Effector memory CD8-positive, alpha-beta T cell (primary cell): ENCODE measurements around the gene SERINC2.

Experiments used
- ATAC-seq: fragments of 150-1000 bp; cut with Tn5 transposase; replicated peaks from 2 replicates; pipeline ENCODE4 v1.10.0; 2021; ENCODE audit warnings: mild to moderate bottlenecking, moderate library complexity
- DNase-seq, 3 experiments: peaks; one replicate each; pipeline ENCODE4 v3.0.0; 2021
- H3K27ac Mint-ChIP-seq, 2 donors: one replicate each; pipeline ENCODE4 v1.8.0; 2022; ENCODE audit warnings: mild to moderate bottlenecking in 2 of 2, mixed read lengths in 2 of 2, moderate library complexity in 2 of 2
- H3K27me3 Mint-ChIP-seq, 2 donors: one replicate each; pipeline ENCODE4 v1.8.0; 2022; ENCODE audit warnings: mixed read lengths in 2 of 2
- H3K36me3 Mint-ChIP-seq: one replicate; pipeline ENCODE4 v1.8.0; 2022; ENCODE audit warnings: mild to moderate bottlenecking, moderate library complexity, mixed read lengths; ENCODE audit not compliant: insufficient read depth
- H3K4me1 Mint-ChIP-seq, 2 donors: one replicate each; pipeline ENCODE4 v1.8.0; 2022; ENCODE audit warnings: low read depth in 2 of 2, mixed read lengths in 2 of 2
- H3K4me3 Mint-ChIP-seq, 2 donors: one replicate each; pipeline ENCODE4 v1.8.0; 2022; ENCODE audit warnings: mild to moderate bottlenecking in 2 of 2, mixed read lengths in 2 of 2, moderate library complexity in 2 of 2
- H3K9me3 Mint-ChIP-seq, 2 donors: one replicate each; pipeline ENCODE4 v1.8.0; 2022; ENCODE audit warnings: mixed read lengths in 2 of 2

Gene SERINC2

GRCh38 chr1:31394584-31395193 lies 18.3 kb upstream of the SERINC2 start:
- DNase-seq (peak; percentile 73 to 77 (median 74)), ATAC-seq (peak; percentile 96)
- Mint-ChIP-seq H3K9me3 (no peaks in the 10 kb centered on the region), H3K27ac (peak overlapping the region; percentile 49 to 64), H3K36me3 (no peaks in the 10 kb centered on the region), H3K27me3 (peaks cover 9 to 20% of the 10 kb centered on the region in 2 donors), H3K4me3 (peak overlapping the region; percentile 81), H3K4me1 (peaks cover 0 to 12% of the 10 kb centered on the region in 2 donors)

GRCh38 chr1:31396633-31397351 lies 16.2 kb upstream of the SERINC2 start:
- H3K4me1 Mint-ChIP-seq, result peaks cover 0 to 12% of the 10 kb centered on the region in 2 donors
- H3K4me3 Mint-ChIP-seq, result no peak overlapping the region
- no peak for DNase-seq

GRCh38 chr1:31397360-31398095 lies 15.5 kb upstream of the SERINC2 start:
- no peaks in the 10 kb centered on the region for H3K9me3 Mint-ChIP-seq
- no peak overlapping the region for H3K27ac Mint-ChIP-seq
- no peaks in the 10 kb centered on the region for H3K36me3 Mint-ChIP-seq
- H3K27me3 Mint-ChIP-seq, result peaks cover 5 to 16% of the 10 kb centered on the region in 2 donors
- H3K4me1 Mint-ChIP-seq, result peaks cover 0 to 12% of the 10 kb centered on the region in 2 donors
- no peak overlapping the region for H3K4me3 Mint-ChIP-seq
- ATAC-seq, result no peak
- DNase-seq, result no peak

More at GRCh38 chr1:31396633-31397351, 16.2 kb upstream of the SERINC2 start:
- peaks cover 9 to 20% of the 10 kb centered on the region in 2 donors for H3K27me3 Mint-ChIP-seq
- no peaks in the 10 kb centered on the region for H3K9me3 Mint-ChIP-seq
- H3K36me3 Mint-ChIP-seq, result no peaks in the 10 kb centered on the region
- ATAC-seq, result no peak
- no peak overlapping the region for H3K27ac Mint-ChIP-seq

GRCh38 chr1:31398246-31398645 lies 14.8 kb upstream of the SERINC2 start:
- no peak for ATAC-seq

GRCh38 chr1:31399976-31400375 lies 13.0 kb upstream of the SERINC2 start:
- no peaks in the 10 kb centered on the region for H3K36me3 Mint-ChIP-seq
- H3K4me3 Mint-ChIP-seq, result no peak overlapping the region
- peaks cover 8 to 31% of the 10 kb centered on the region in 2 donors for H3K27me3 Mint-ChIP-seq
- peaks cover 0 to 5% of the 10 kb centered on the region in 2 donors for H3K4me1 Mint-ChIP-seq
- H3K27ac Mint-ChIP-seq, result no peak overlapping the region
- DNase-seq (no peak), ATAC-seq (no peak)
- no peaks in the 10 kb centered on the region for H3K9me3 Mint-ChIP-seq

More at GRCh38 chr1:31398246-31398645, 14.8 kb upstream of the SERINC2 start:
- Mint-ChIP-seq H3K27me3 (peaks cover 0 to 18% of the 10 kb centered on the region in 2 donors), H3K4me3 (no peak overlapping the region), H3K9me3 (no peaks in the 10 kb centered on the region), H3K4me1 (peaks cover 0 to 12% of the 10 kb centered on the region in 2 donors), H3K27ac (no peak overlapping the region), H3K36me3 (no peaks in the 10 kb centered on the region)
- DNase-seq, result no peak

GRCh38 chr1:31400393-31400792 lies 12.6 kb upstream of the SERINC2 start:
- H3K9me3 Mint-ChIP-seq, result no peaks in the 10 kb centered on the region
- H3K27ac Mint-ChIP-seq, result no peak overlapping the region
- H3K27me3 Mint-ChIP-seq, result peaks cover 11 to 36% of the 10 kb centered on the region in 2 donors
- H3K4me3 Mint-ChIP-seq, result no peak overlapping the region
- no peaks in the 10 kb centered on the region for H3K36me3 Mint-ChIP-seq
- DNase-seq (no peak), ATAC-seq (no peak)
- H3K4me1 Mint-ChIP-seq, result peaks cover 0 to under 1% of the 10 kb centered on the region in 2 donors

- ATAC-seq (no peak), DNase-seq (no peak)
- no peak overlapping the region for H3K27ac Mint-ChIP-seq
- H3K36me3 Mint-ChIP-seq, result no peaks in the 10 kb centered on the region
- peaks cover 11 to 38% of the 10 kb centered on the region in 2 donors for H3K27me3 Mint-ChIP-seq
- no peaks in the 10 kb centered on the region for H3K4me1 Mint-ChIP-seq
- no peaks in the 10 kb centered on the region for H3K9me3 Mint-ChIP-seq
- no peak overlapping the region for H3K4me3 Mint-ChIP-seq
These were observed 11.8 kb upstream of the SERINC2 start for GRCh38 chr1:31401241-31401640.

GRCh38 chr1:31405578-31406245 lies 7.3 kb upstream of the SERINC2 start:
- no peak overlapping the region for H3K27ac Mint-ChIP-seq
- no peaks in the 10 kb centered on the region for H3K36me3 Mint-ChIP-seq
- no peaks in the 10 kb centered on the region for H3K4me1 Mint-ChIP-seq
- peaks cover 35 to 64% of the 10 kb centered on the region in 2 donors for H3K27me3 Mint-ChIP-seq
- ATAC-seq, result no peak
- H3K4me3 Mint-ChIP-seq, result no peak overlapping the region
- no peak for DNase-seq
- H3K9me3 Mint-ChIP-seq, result no peaks in the 10 kb centered on the region

- Mint-ChIP-seq H3K27ac (no peak overlapping the region), H3K4me3 (no peak overlapping the region), H3K27me3 (peaks cover 47 to 79% of the 10 kb centered on the region in 2 donors), H3K36me3 (no peaks in the 10 kb centered on the region), H3K4me1 (peaks cover 0 to under 1% of the 10 kb centered on the region in 2 donors), H3K9me3 (no peaks in the 10 kb centered on the region)
- DNase-seq (no peak), ATAC-seq (no peak)
These were observed 5.9 kb upstream of the SERINC2 start for GRCh38 chr1:31407029-31407626.

- Mint-ChIP-seq H3K4me1 (peaks cover 4 to 7% of the 10 kb centered on the region in 2 donors), H3K9me3 (no peaks in the 10 kb centered on the region), H3K27me3 (peaks cover 54 to 77% of the 10 kb centered on the region in 2 donors), H3K4me3 (no peak overlapping the region), H3K36me3 (no peaks in the 10 kb centered on the region), H3K27ac (no peak overlapping the region)
- DNase-seq (no peak), ATAC-seq (no peak)
These were observed 4.2 kb upstream of the SERINC2 start for GRCh38 chr1:31408788-31409318.

GRCh38 chr1:31409946-31410858 lies 2.8 kb upstream of the SERINC2 start:
- Mint-ChIP-seq H3K4me1 (peaks cover 5 to 10% of the 10 kb centered on the region in 2 donors), H3K36me3 (no peaks in the 10 kb centered on the region), H3K4me3 (no peak overlapping the region), H3K27me3 (peaks cover 58 to 81% of the 10 kb centered on the region in 2 donors), H3K27ac (no peak overlapping the region), H3K9me3 (no peaks in the 10 kb centered on the region)
- DNase-seq (no peak), ATAC-seq (no peak)

GRCh38 chr1:31410871-31411270 lies 2.1 kb upstream of the SERINC2 start:
- Mint-ChIP-seq H3K27ac (no peak overlapping the region), H3K36me3 (no peaks in the 10 kb centered on the region), H3K27me3 (peaks cover 64 to 83% of the 10 kb centered on the region in 2 donors), H3K4me3 (no peak overlapping the region), H3K9me3 (no peaks in the 10 kb centered on the region), H3K4me1 (peaks cover 5 to 10% of the 10 kb centered on the region in 2 donors)
- DNase-seq (no peak), ATAC-seq (no peak)
